ENCODE data around the gene CACNG8.
"Not testable (repeated sequence)": the region's sequence is repeated elsewhere in the genome, so short reads cannot be mapped to it uniquely, and the experiment has no call there.

Gene CACNG8

DNA sequence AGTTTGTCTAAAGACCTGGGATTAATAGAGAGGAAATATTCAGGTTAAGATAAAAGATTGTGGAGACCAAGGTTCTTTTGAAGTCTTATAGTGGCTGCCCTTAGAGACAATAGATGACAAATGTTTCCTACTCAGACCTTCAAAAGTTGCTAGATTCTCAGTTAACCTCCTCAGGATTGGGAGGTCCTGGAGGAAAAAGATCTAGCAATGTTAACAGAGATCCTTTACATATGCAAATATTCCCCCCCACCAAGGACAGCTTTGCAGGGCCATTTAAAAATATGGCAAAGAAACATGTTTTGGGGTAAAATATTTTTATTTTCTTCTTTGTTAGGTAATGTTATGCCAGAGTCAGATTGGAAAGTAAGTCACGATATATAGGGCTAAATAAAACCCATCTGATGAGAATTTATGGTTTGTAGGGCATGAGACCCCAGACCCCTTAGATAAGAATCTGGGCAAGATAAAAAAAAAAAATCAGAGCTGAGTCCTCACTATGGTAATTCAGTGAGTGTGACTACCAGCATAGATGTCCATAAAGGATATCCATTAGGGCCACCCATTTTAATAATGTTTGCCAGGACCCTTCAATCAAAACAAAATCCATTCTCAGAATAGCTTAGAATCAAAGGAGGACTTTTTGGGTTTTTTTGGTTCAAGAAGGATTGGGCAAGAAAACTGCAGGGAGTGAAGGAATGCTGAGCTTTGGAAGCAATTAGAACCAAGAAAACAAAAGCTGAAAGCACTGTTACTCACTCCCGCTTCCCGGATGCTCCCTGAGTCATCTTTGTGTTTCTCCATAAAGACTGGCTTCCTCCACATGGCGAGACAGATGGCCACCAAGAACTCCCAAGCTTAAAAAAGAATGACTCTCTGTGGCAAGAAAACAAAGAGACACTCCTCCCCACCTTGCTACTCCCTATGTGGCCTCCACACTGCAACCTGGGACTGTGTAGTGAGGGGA lies 72.8 kb downstream of the CACNG8 start:
- H3K27ac ChIP-seq: no peak overlapping the region
- no peak for TF ChIP-seq CTCF (conservative IDR thresholded peaks at IDR 0.05)
- TF ChIP-seq ZFX (IDR thresholded peaks at IDR 0.05): no peak

- H3K27ac ChIP-seq: not testable (repeated sequence)
These were observed 73.8 kb downstream of the CACNG8 start for GRCh38 chr19:54036542-54036941.
